ENCODE data around the gene GRIK4.
"Not testable (repeated sequence)": the region's sequence is repeated elsewhere in the genome, so short reads cannot be mapped to it uniquely, and the experiment has no call there.

Gene GRIK4

GRCh38 chr11:121029153-121029552, 517.6 kb downstream of the GRIK4 start:
- no peaks in the 10 kb centered on the region for H4K20me1 ChIP-seq (ENCODE audit: insufficient read depth)
- no peak for TF ChIP-seq CTCF (conservative IDR thresholded peaks at IDR 0.05; ENCODE audit: low read depth, low read length)
- H3K27me3 ChIP-seq (ENCODE audit: insufficient read depth, low read depth), result no peaks in the 10 kb centered on the region
- no peak overlapping the region for H3K9ac ChIP-seq
- H2AFZ ChIP-seq (ENCODE audit: low read depth), result no peak overlapping the region
- H3K4me1 ChIP-seq (ENCODE audit: low read depth, poor library complexity, severe bottlenecking), result peaks cover 23% of the 10 kb centered on the region
- no peaks in the 10 kb centered on the region for H3K36me3 ChIP-seq (ENCODE audit: insufficient read depth)
- H3K27ac ChIP-seq, result no peak overlapping the region
- H3K79me2 ChIP-seq (ENCODE audit: insufficient read depth, low read depth), result peaks cover 5% of the 10 kb centered on the region; the same call in 1 of the 2 replicates
- no peak overlapping the region for H3K4me3 ChIP-seq (IDR thresholded peaks at IDR 0.05; ENCODE audit: insufficient read depth, low read depth, low read length)
- H3K4me2 ChIP-seq, result no peak overlapping the region

GRCh38 chr11:121029813-121030445, 518.4 kb downstream of the GRIK4 start:
- H3K9ac ChIP-seq, result no peak overlapping the region
- no peak overlapping the region for H3K4me3 ChIP-seq (IDR thresholded peaks at IDR 0.05; ENCODE audit: insufficient read depth, low read depth, low read length)
- H3K36me3 ChIP-seq (ENCODE audit: insufficient read depth), result no peaks in the 10 kb centered on the region
- H3K27me3 ChIP-seq (ENCODE audit: insufficient read depth, low read depth), result no peaks in the 10 kb centered on the region
- H3K27ac ChIP-seq, result no peak overlapping the region
- no peak overlapping the region for H3K4me2 ChIP-seq
- no peaks in the 10 kb centered on the region for H4K20me1 ChIP-seq (ENCODE audit: insufficient read depth)
- H3K79me2 ChIP-seq (ENCODE audit: insufficient read depth, low read depth), result peaks cover under 1% of the 10 kb centered on the region; the same call in 1 of the 2 replicates
- TF ChIP-seq CTCF (conservative IDR thresholded peaks at IDR 0.05; ENCODE audit: low read depth, low read length), result no peak
- H3K4me1 ChIP-seq (ENCODE audit: low read depth, poor library complexity, severe bottlenecking), result peaks cover 22% of the 10 kb centered on the region
- no peak overlapping the region for H2AFZ ChIP-seq (ENCODE audit: low read depth)

GRCh38 chr11:121031167-121031566, 519.6 kb downstream of the GRIK4 start:
- Histone ChIP-seq H3K27me3 (ENCODE audit: insufficient read depth, low read depth) (no peaks in the 10 kb centered on the region), H3K9ac (no peak overlapping the region), H2AFZ (ENCODE audit: low read depth) (no peak overlapping the region), H3K27ac (no peak overlapping the region), H3K4me2 (no peak overlapping the region), H3K36me3 (ENCODE audit: insufficient read depth) (no peaks in the 10 kb centered on the region), H4K20me1 (ENCODE audit: insufficient read depth) (no peaks in the 10 kb centered on the region), H3K4me1 (ENCODE audit: low read depth, poor library complexity, severe bottlenecking) (peaks cover 29% of the 10 kb centered on the region), H3K79me2 (ENCODE audit: insufficient read depth, low read depth) (no peaks in the 10 kb centered on the region), H3K4me3 (IDR thresholded peaks at IDR 0.05; ENCODE audit: insufficient read depth, low read depth, low read length) (no peak overlapping the region)
- no peak for TF ChIP-seq CTCF (conservative IDR thresholded peaks at IDR 0.05; ENCODE audit: low read depth, low read length)

DNA sequence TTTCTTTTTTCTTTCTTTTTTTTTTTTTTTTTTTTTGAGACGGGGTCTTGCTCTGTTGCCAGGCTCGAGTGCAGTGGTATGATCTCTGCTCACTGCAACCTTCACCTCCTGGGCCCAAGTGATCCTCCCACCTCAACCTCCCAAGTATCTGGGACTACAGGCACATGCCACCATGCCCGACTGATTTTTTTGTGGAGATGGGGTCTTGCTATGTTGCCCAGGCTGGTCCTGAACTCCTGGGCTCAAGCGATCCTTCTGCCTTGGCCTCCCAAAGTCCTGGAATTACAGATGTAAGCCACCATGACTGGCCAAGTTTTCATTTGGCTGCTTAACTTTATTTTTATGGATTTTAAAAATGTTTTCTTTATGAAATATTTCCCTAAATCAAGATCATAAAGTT, 520.1 kb downstream of the GRIK4 start:
- H3K9ac ChIP-seq; H3K4me2 ChIP-seq; H3K79me2 ChIP-seq (ENCODE audit: insufficient read depth, low read depth); H2AFZ ChIP-seq (ENCODE audit: low read depth); H3K4me3 ChIP-seq (IDR thresholded peaks at IDR 0.05; ENCODE audit: insufficient read depth, low read depth, low read length); H3K27ac ChIP-seq; H3K27me3 ChIP-seq (ENCODE audit: insufficient read depth, low read depth); H4K20me1 ChIP-seq (ENCODE audit: insufficient read depth); H3K36me3 ChIP-seq (ENCODE audit: insufficient read depth): not testable (repeated sequence)
- peaks cover 34% of the 10 kb centered on the region for H3K4me1 ChIP-seq (ENCODE audit: low read depth, poor library complexity, severe bottlenecking)

DNA sequence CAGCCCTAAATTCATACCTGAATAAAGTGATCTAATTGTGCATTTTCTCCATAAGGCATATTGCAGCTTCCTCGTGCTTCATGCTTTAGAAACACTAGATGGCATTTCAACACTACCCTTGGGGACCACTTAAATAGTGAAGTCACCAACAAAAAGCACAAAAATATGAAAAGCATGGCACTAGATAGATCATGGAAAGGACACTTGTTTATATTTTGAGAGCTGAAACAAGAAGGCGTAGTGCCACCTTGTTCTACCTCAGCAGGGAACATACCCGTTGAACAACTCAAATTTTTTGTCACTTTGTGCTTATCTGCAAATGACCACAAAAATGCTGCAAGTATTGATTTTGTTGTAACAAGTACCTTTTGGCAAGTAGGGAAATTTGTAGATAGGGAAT, 521.0 kb downstream of the GRIK4 start:
- Histone ChIP-seq H3K4me2 (no peak overlapping the region), H3K9ac (no peak overlapping the region), H3K36me3 (ENCODE audit: insufficient read depth) (no peaks in the 10 kb centered on the region), H3K27me3 (ENCODE audit: insufficient read depth, low read depth) (no peaks in the 10 kb centered on the region), H3K4me3 (IDR thresholded peaks at IDR 0.05; ENCODE audit: insufficient read depth, low read depth, low read length) (no peak overlapping the region), H3K27ac (no peak overlapping the region), H3K4me1 (ENCODE audit: low read depth, poor library complexity, severe bottlenecking) (peaks cover 38% of the 10 kb centered on the region), H2AFZ (ENCODE audit: low read depth) (no peak overlapping the region), H4K20me1 (ENCODE audit: insufficient read depth) (no peaks in the 10 kb centered on the region), H3K79me2 (ENCODE audit: insufficient read depth, low read depth) (no peaks in the 10 kb centered on the region)
- no peak for TF ChIP-seq CTCF (conservative IDR thresholded peaks at IDR 0.05; ENCODE audit: low read depth, low read length)
